Vagina (tissue), 2 donors: ENCODE measurements around the gene INF2.

Source experiments
- POLR2AphosphoS5 ChIP-seq, 2 donors: sonication (generic); formaldehyde crosslinking; IDR thresholded peaks; one replicate each; pipeline ENCODE4 v1.9.0; 2017; ENCODE audit warnings: antibody characterized with exemption in 2 of 2, mild to moderate bottlenecking in 2 of 2, low read depth in 1 of 2; ENCODE audit not compliant: insufficient read depth in 1 of 2
- TF ChIP-seq, protein P1 (sequence below), 3 experiments: fragments of 450-650 bp in 2 of 3; fragments of 200-600 bp in 1 of 3; sonication (generic) in 1 of 3; IDR thresholded peaks; one replicate each; pipeline ENCODE4 v1.5.1; 2017 to 2019; ENCODE audit warnings: antibody characterized with exemption in 3 of 3, mild to moderate bottlenecking in 2 of 3, moderate library complexity in 2 of 3

DNA sequence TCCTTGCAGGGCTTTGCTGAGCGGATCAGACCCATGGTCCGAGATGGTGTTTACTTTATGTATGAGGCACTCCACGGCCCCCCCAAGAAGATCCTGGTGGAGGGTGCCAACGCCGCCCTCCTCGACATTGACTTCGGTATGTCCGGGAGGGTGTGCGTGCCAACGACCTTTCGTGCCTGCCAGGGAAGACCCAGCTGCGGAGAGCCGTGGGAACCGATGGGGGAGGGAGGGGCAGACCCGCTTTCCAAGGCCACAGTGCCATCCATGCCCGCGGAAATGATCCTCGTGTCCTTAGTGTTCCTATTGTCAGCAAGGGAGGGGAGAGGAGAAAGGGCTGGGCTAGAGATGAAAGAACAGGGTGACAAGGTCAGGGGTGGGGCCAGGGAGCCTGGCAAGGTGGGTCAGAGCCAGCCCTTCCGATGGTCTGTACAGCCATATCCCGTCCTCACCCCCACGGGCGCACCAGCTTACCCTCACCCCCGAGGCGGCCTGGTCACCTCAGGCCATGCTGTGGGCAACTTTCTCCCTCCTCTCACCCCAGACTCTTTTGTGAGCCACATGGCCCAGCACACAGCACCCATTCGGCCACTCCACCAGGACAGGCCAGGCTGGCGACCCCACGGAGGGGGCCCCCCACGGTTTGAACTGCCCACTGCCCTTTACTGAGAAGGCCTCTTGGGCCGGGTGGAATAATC, 51.8 kb downstream of the INF2 start:
- TF ChIP-seq, protein P1, sequence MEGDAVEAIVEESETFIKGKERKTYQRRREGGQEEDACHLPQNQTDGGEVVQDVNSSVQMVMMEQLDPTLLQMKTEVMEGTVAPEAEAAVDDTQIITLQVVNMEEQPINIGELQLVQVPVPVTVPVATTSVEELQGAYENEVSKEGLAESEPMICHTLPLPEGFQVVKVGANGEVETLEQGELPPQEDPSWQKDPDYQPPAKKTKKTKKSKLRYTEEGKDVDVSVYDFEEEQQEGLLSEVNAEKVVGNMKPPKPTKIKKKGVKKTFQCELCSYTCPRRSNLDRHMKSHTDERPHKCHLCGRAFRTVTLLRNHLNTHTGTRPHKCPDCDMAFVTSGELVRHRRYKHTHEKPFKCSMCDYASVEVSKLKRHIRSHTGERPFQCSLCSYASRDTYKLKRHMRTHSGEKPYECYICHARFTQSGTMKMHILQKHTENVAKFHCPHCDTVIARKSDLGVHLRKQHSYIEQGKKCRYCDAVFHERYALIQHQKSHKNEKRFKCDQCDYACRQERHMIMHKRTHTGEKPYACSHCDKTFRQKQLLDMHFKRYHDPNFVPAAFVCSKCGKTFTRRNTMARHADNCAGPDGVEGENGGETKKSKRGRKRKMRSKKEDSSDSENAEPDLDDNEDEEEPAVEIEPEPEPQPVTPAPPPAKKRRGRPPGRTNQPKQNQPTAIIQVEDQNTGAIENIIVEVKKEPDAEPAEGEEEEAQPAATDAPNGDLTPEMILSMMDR (IDR thresholded peaks at IDR 0.05) = no peak
- TF ChIP-seq POLR2AphosphoS5 (IDR thresholded peaks at IDR 0.05; ENCODE audit: insufficient read depth in 1 of 2, low read depth in 1 of 2) = no peak
